Measurements from ENCODE around the gene BTAF1. TPM values are rescaled to one million over a fixed set of nuclear protein-coding genes. Genes with fewer than 3 reads are reported as not detected.

The BTAF1 gene
- total and polyA plus RNA-seq, 8 donors = 5.5 to 16.4 (median 12.5) TPM

DNA sequence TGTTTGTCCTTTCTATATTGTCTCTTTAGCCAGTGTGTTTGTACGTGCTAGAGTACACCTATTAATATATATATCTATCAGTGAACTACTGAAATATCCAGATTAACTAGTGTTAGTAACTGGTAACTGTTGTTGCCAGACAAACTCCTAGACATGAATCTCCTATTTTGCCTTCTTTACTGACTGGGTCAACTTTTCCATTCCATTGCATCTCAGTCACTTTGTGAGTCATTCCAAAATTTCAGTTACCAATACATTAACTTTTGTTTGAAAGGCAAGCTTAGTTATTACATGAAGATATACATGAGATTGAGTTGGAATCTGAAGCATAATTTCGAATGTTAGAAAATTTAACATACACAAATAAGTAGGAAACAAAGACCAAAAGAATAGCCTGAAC, 51.4 kb downstream of the BTAF1 start:
- TF ChIP-seq, protein P1, sequence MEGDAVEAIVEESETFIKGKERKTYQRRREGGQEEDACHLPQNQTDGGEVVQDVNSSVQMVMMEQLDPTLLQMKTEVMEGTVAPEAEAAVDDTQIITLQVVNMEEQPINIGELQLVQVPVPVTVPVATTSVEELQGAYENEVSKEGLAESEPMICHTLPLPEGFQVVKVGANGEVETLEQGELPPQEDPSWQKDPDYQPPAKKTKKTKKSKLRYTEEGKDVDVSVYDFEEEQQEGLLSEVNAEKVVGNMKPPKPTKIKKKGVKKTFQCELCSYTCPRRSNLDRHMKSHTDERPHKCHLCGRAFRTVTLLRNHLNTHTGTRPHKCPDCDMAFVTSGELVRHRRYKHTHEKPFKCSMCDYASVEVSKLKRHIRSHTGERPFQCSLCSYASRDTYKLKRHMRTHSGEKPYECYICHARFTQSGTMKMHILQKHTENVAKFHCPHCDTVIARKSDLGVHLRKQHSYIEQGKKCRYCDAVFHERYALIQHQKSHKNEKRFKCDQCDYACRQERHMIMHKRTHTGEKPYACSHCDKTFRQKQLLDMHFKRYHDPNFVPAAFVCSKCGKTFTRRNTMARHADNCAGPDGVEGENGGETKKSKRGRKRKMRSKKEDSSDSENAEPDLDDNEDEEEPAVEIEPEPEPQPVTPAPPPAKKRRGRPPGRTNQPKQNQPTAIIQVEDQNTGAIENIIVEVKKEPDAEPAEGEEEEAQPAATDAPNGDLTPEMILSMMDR (IDR thresholded peaks at IDR 0.05) = no peak
- Histone ChIP-seq H3K36me3 (no peaks in the 10 kb centered on the region), H3K27ac (no peak overlapping the region), H3K4me3 (no peak overlapping the region), H3K9me3 (no peaks in the 10 kb centered on the region), H3K4me1 (no peaks in the 10 kb centered on the region), H3K27me3 (no peaks in the 10 kb centered on the region)
- FAIRE-seq = no peak
- intact Hi-C loops (cut with DNase I) = no loop called here
- WGBS, 2 donors = 89 to 97% methylated on average over 2 of the region's 2 CpGs
- DNase-seq = no peak
- ATAC-seq = no peak

DNA sequence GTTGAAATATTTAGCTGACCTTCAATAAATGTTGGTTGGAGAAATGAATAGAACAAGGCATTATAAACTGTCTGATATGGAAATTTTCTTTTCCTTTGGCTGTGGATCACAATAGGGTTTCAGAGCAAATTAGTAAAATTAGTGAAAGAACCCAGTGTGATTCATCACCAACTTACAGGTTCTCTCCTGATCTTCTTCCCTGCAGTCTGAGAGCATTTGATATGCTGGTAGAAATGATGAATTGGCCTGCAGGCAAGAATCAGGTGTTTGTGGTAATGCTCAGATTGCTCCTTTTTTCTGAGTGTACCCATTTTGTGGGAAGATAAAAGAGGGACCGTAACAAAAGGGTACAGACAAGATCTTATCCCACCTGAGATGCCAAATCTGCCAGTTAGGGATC, 51.9 kb downstream of the BTAF1 start:
- H3K36me3 ChIP-seq = no peaks in the 10 kb centered on the region
- no peaks in the 10 kb centered on the region for H3K27me3 ChIP-seq
- H3K4me1 ChIP-seq = peaks cover 0 to under 1% (median 0%) of the 10 kb centered on the region in 3 donors
- H3K4me3 ChIP-seq = no peak overlapping the region
- WGBS, 2 donors = 98 to 100% methylated on average over 1 of the region's 1 CpG
- TF ChIP-seq, protein P1 (IDR thresholded peaks at IDR 0.05) = no peak
- FAIRE-seq (no peak), DNase-seq (no peak), ATAC-seq (no peak)
- H3K27ac ChIP-seq = no peak overlapping the region
- H3K9me3 ChIP-seq = no peaks in the 10 kb centered on the region
- intact Hi-C loops (cut with DNase I) = no loop called here

DNA sequence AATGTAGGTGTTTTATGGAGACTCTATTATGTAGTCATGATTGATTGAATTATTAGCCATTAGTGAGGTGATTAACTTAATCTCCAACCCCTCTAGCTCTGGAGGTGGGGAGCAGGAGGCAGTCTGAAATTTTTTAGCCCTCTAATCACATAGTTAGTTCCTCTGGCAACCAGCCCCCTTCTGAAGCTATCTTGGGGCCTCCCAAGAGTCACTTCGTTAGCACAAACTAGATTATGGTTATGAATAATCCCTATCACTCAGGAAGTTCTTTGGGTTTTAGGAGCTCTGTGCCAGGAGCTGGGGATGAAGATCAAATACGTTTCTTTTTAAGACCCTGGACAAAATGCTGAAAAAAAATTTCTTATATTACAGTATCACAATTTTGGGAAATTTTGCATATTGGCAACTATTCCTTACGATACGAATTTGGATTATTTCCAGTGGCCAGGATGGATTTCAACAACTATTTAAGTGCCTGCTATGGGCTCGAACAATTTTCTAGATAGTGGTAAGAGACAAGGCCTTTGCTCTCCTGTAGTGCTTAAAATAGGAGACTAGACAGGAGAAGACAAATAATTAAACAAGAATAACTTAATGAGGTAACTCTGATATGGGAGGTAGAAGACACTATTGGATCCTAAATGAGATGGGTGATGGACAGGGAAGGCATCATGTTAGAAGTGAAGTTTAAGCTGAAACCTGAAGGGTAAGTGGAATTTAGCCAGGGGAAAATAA, 52.9 kb downstream of the BTAF1 start:
- peaks cover 0 to 4% (median 0%) of the 10 kb centered on the region in 3 donors for H3K4me1 ChIP-seq
- no peak overlapping the region for H3K27ac ChIP-seq
- ATAC-seq (no peak), DNase-seq (no peak), FAIRE-seq (no peak)
- H3K36me3 ChIP-seq = no peaks in the 10 kb centered on the region
- TF ChIP-seq, protein P1 (IDR thresholded peaks at IDR 0.05) = no peak
- WGBS, 2 donors = 89% methylated on average over 5 of the region's 5 CpGs
- H3K27me3 ChIP-seq = no peaks in the 10 kb centered on the region
- H3K9me3 ChIP-seq = no peaks in the 10 kb centered on the region
- intact Hi-C loops (cut with DNase I) = no loop called here
- no peak overlapping the region for H3K4me3 ChIP-seq

DNA sequence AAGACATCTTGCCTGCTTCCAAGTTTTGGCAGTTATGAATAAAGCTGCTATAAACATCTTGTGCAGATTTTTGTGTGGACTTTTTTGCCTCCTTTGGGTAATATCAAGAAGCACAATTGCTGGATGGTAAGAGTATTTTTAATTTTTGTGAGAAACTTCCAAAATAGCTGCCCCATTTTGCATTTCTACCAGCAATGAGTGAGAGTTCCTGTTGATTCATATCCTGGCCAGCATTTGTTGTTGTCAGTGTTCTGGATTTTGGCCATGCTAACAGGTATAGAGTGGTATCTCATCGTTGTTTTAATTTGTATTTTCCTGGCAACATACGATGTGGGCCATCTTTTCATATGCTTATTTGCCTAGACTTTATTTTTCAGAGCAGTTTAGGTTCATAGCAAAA, 53.9 kb downstream of the BTAF1 start:
- intact Hi-C loops (cut with DNase I) = no loop called here
- WGBS, 2 donors = 93 to 96% methylated on average over 2 of the region's 2 CpGs

More for the DNA sequence above, 53.9 kb downstream of the BTAF1 start:
- ATAC-seq (no peak), FAIRE-seq (no peak), DNase-seq (no peak)
- Histone ChIP-seq H3K4me1 (peaks cover 0 to 4% (median 0%) of the 10 kb centered on the region in 3 donors), H3K27ac (no peak overlapping the region), H3K9me3 (no peaks in the 10 kb centered on the region), H3K4me3 (no peak overlapping the region), H3K27me3 (no peaks in the 10 kb centered on the region), H3K36me3 (peaks cover 0 to 7% (median 4%) of the 10 kb centered on the region in 3 donors)
- TF ChIP-seq, protein P1 (IDR thresholded peaks at IDR 0.05) = no peak
